Loucy (cell line): ENCODE data around the gene SPATA25.

ENCODE experiments used
- H2AFZ ChIP-seq: fragments of 200-600 bp; sonication (generic); 2 replicates; pipeline ENCODE4 v1.6.0; 2016; ENCODE audit warnings: antibody characterized with exemption, mild to moderate bottlenecking, low read length, moderate library complexity
- H3F3A ChIP-seq: fragments of 200-600 bp; 2 replicates; pipeline ENCODE4 v1.6.0; 2016; ENCODE audit warnings: antibody characterized with exemption, low read depth, mild to moderate bottlenecking
- H3K27me3 ChIP-seq: fragments of 200-600 bp; sonication (generic); 2 replicates; pipeline ENCODE4 v1.6.1; 2014; ENCODE audit warnings: low read length, mild to moderate bottlenecking; ENCODE audit not compliant: insufficient read depth, poor library complexity, severe bottlenecking
- H3K36me3 ChIP-seq: fragments of 200-600 bp; sonication (generic); 2 replicates; pipeline ENCODE4 v1.6.1; 2016; ENCODE audit warnings: low read length; ENCODE audit not compliant: insufficient read depth
- H3K4me1 ChIP-seq: fragments of 200-600 bp; sonication (generic); 2 replicates; pipeline ENCODE4 v1.5.1; 2014; ENCODE audit warnings: low read length, mild to moderate bottlenecking; ENCODE audit not compliant: insufficient read depth, poor library complexity, severe bottlenecking
- H3K4me2 ChIP-seq: fragments of 200-600 bp; sonication (generic); 2 replicates; pipeline ENCODE4 v1.6.0; 2014; ENCODE audit warnings: antibody characterized with exemption, low read length, low read depth, mild to moderate bottlenecking; ENCODE audit not compliant: poor library complexity, severe bottlenecking
- H3K4me3 ChIP-seq: fragments of 200-600 bp; sonication (generic); 2 replicates; pipeline ENCODE4 v1.5.1; 2014; ENCODE audit warnings: low read length, mild to moderate bottlenecking, mixed read lengths; ENCODE audit not compliant: poor library complexity, severe bottlenecking
- H3K79me2 ChIP-seq: fragments of 200-600 bp; sonication (generic); 2 replicates; pipeline ENCODE4 v1.6.1; 2014; ENCODE audit warnings: low read length; ENCODE audit not compliant: insufficient read depth
- H3K9ac ChIP-seq: fragments of 200-600 bp; sonication (generic); 2 replicates; pipeline ENCODE4 v1.6.0; 2014; ENCODE audit warnings: mild to moderate bottlenecking, low read depth, low read length, moderate library complexity; ENCODE audit not compliant: poor library complexity, severe bottlenecking
- H3K9me2 ChIP-seq: fragments of 200-600 bp; sonication (generic); replicated peaks from 2 replicates; pipeline ENCODE4 v1.6.1; 2016; ENCODE audit warnings: low read depth, low read length, mixed read lengths
- H3K9me3 ChIP-seq: fragments of 200-600 bp; sonication (generic); 2 replicates; pipeline ENCODE4 v1.6.1; 2014; ENCODE audit warnings: mild to moderate bottlenecking, antibody characterized with exemption, low read length, low read depth; ENCODE audit not compliant: insufficient read depth
- H4K20me1 ChIP-seq: fragments of 200-600 bp; sonication (generic); 2 replicates; pipeline ENCODE4 v1.6.0; 2014; ENCODE audit warnings: antibody characterized with exemption, low read length, mild to moderate bottlenecking; ENCODE audit not compliant: insufficient read depth, poor library complexity, severe bottlenecking
- CTCF ChIP-seq: fragments of 200-600 bp; sonication (generic); conservative IDR thresholded peaks from 2 replicates; pipeline ENCODE4 v1.5.1; 2014; ENCODE audit warnings: mild to moderate bottlenecking, antibody characterized with exemption, low read length
- EZH2phosphoT487 ChIP-seq: fragments of 200-600 bp; IDR thresholded peaks from 2 replicates; pipeline ENCODE4 v1.6.1; 2018; ENCODE audit warnings: antibody characterized with exemption, mild to moderate bottlenecking, moderate library complexity, borderline replicate concordance

The SPATA25 gene

GRCh38 chr20:45899046-45899835 is 11.8 kb upstream of the SPATA25 start:
- Histone ChIP-seq H3K4me3 (no peak overlapping the region), H4K20me1 (no peaks in the 10 kb centered on the region), H3K4me2 (no peak overlapping the region), H3F3A (no peaks in the 10 kb centered on the region), H3K27me3 (no peaks in the 10 kb centered on the region), H3K9ac (no peak overlapping the region), H3K36me3 (no peaks in the 10 kb centered on the region), H2AFZ (no peak overlapping the region), H3K4me1 (no peaks in the 10 kb centered on the region), H3K9me3 (no peaks in the 10 kb centered on the region), H3K9me2 (no peaks in the 10 kb centered on the region), H3K79me2 (no peaks in the 10 kb centered on the region)
- TF ChIP-seq CTCF (no peak), EZH2phosphoT487 (no peak)

- H3K79me2 ChIP-seq = no peaks in the 10 kb centered on the region
- TF ChIP-seq CTCF (no peak), EZH2phosphoT487 (no peak)
Observed at GRCh38 chr20:45898285-45898684, 10.9 kb upstream of the SPATA25 start.

GRCh38 chr20:45897692-45898091 is 10.3 kb upstream of the SPATA25 start:
- H3K9ac ChIP-seq = no peak overlapping the region

More at GRCh38 chr20:45898285-45898684, 10.9 kb upstream of the SPATA25 start:
- no peaks in the 10 kb centered on the region for H3K36me3 ChIP-seq
- no peaks in the 10 kb centered on the region for H4K20me1 ChIP-seq
- H3F3A ChIP-seq = no peaks in the 10 kb centered on the region
- H3K9me2 ChIP-seq = no peaks in the 10 kb centered on the region
- no peaks in the 10 kb centered on the region for H3K9me3 ChIP-seq
- no peak overlapping the region for H3K4me3 ChIP-seq
- H3K9ac ChIP-seq = no peak overlapping the region
- no peak overlapping the region for H3K4me2 ChIP-seq
- H2AFZ ChIP-seq = no peak overlapping the region
- no peaks in the 10 kb centered on the region for H3K27me3 ChIP-seq
- no peaks in the 10 kb centered on the region for H3K4me1 ChIP-seq

More at GRCh38 chr20:45897692-45898091, 10.3 kb upstream of the SPATA25 start:
- Histone ChIP-seq H3K9me2 (no peaks in the 10 kb centered on the region), H4K20me1 (no peaks in the 10 kb centered on the region), H3K27me3 (no peaks in the 10 kb centered on the region), H3K4me3 (no peak overlapping the region), H3K4me2 (no peak overlapping the region), H3K36me3 (no peaks in the 10 kb centered on the region), H2AFZ (no peak overlapping the region), H3K4me1 (peaks cover under 1% of the 10 kb centered on the region), H3F3A (no peaks in the 10 kb centered on the region), H3K79me2 (no peaks in the 10 kb centered on the region), H3K9me3 (no peaks in the 10 kb centered on the region)
- TF ChIP-seq EZH2phosphoT487 = no peak
- TF ChIP-seq CTCF = no peak
